Natural killer cell (primary cell): ENCODE results near the gene AIFM2. TPM values are rescaled to one million over a fixed set of nuclear protein-coding genes. Genes with fewer than 3 reads are reported as not detected.
A peak's percentile ranks its signal among the peaks of the same experiment; 100 is the strongest.

Experiments
- ATAC-seq, 3 donors: fragments of 150-1000 bp in 2 of 3; fragments of 200-7000 bp in 1 of 3; cut with Tn5 transposase; 1 replicate in 1 of 3; 2 replicates in 2 of 3; pipeline ENCODE4 v1.10.0; 2021; ENCODE audit warnings: mild to moderate bottlenecking in 2 of 3, moderate library complexity in 2 of 3
- DNase-seq, 2 donors: peaks; one replicate each; pipeline versions ENCODE4 v3.0.0 to v3.0.0-alpha.2; 2013 to 2021; ENCODE audit warnings: mixed read lengths in 1 of 2
- H3K27ac ChIP-seq: one replicate; pipeline ENCODE4 v1.5.1; 2013; ENCODE audit warnings: mild to moderate bottlenecking, low read length
- H3K27me3 ChIP-seq: one replicate; pipeline ENCODE4 v1.6.1; 2013; ENCODE audit warnings: low read length; ENCODE audit not compliant: control insufficient read depth, insufficient read depth
- H3K36me3 ChIP-seq: one replicate; pipeline ENCODE4 v1.6.1; 2013; ENCODE audit warnings: low read length; ENCODE audit not compliant: control insufficient read depth, insufficient read depth
- H3K4me1 ChIP-seq: one replicate; pipeline ENCODE4 v1.6.1; 2013; ENCODE audit warnings: low read length; ENCODE audit not compliant: control insufficient read depth, insufficient read depth
- H3K4me3 ChIP-seq: one replicate; pipeline ENCODE4 v1.5.1; 2013; ENCODE audit warnings: low read length
- H3K9me3 ChIP-seq: one replicate; pipeline ENCODE4 v1.6.1; 2013; ENCODE audit warnings: low read length; ENCODE audit not compliant: control insufficient read depth, insufficient read depth
- H3K27ac Mint-ChIP-seq, 2 donors: one replicate each; pipeline ENCODE4 v1.8.0; 2022; ENCODE audit warnings: mild to moderate bottlenecking in 2 of 2, mixed read lengths in 2 of 2, moderate library complexity in 1 of 2
- H3K27me3 Mint-ChIP-seq, 2 donors: one replicate each; pipeline ENCODE4 v1.8.0; 2022; ENCODE audit warnings: low read depth in 2 of 2, mixed read lengths in 2 of 2
- H3K36me3 Mint-ChIP-seq: one replicate; pipeline ENCODE4 v1.8.0; 2022; ENCODE audit warnings: mixed read lengths
- H3K4me1 Mint-ChIP-seq, 2 donors: one replicate each; pipeline ENCODE4 v1.8.0; 2022; ENCODE audit warnings: mixed read lengths in 2 of 2
- H3K4me3 Mint-ChIP-seq: one replicate; pipeline ENCODE4 v1.8.0; 2022; ENCODE audit warnings: mild to moderate bottlenecking, moderate library complexity, mixed read lengths
- H3K9me3 Mint-ChIP-seq, 2 donors: one replicate each; pipeline ENCODE4 v1.8.0; 2022; ENCODE audit warnings: mixed read lengths in 2 of 2
- WGBS: methylation state at CpG from one replicate; pipeline ENCODE4 v1.1.7; 2013; ENCODE audit warnings: missing lambda C conversion rate; ENCODE audit not compliant: insufficient coverage; 5-methylcytosine and 5-hydroxymethylcytosine counted together
- intact Hi-C: fragments of 100-400 bp; cut with micrococcal nuclease; formaldehyde crosslinking; loops from one replicate; pipeline ENCODE4 v1.14.2; 2022
- total RNA-seq, 4 donors: library from RNA; stranded (reverse); fragments of 120-200 nt in 1 of 4; gene quantifications; one replicate each; pipeline versions ENCODE4 v1.2.3 to v1.2.4, GENCODE V29; 2013 to 2022
- TF ChIP-seq, protein P1 (sequence below): fragments of 200-600 bp; IDR thresholded peaks from one replicate; pipeline ENCODE4 v1.8.0; 2022; ENCODE audit warnings: antibody characterized with exemption

The AIFM2 gene
- total RNA-seq, 3 donors from 2014 or later (not counting 1 experiment from before 2014, with no cell fraction given) = 3.7 to 4.2 (median 3.9) TPM

- Histone ChIP-seq H3K27me3 (no peaks in the 10 kb centered on the region), H3K36me3 (no peaks in the 10 kb centered on the region), H3K9me3 (no peaks in the 10 kb centered on the region), H3K4me3 (no peak overlapping the region), H3K27ac (no peak overlapping the region), H3K4me1 (peaks cover 9% of the 10 kb centered on the region)
- H3K27ac Mint-ChIP-seq = no peak overlapping the region
- DNase-seq = no peak
- 95% methylated on average over 15 of the region's 15 CpGs for WGBS
- peaks cover under 1 to 9% of the 10 kb centered on the region in 2 donors for H3K4me1 Mint-ChIP-seq
- H3K9me3 Mint-ChIP-seq = no peaks in the 10 kb centered on the region
- TF ChIP-seq, protein P1, sequence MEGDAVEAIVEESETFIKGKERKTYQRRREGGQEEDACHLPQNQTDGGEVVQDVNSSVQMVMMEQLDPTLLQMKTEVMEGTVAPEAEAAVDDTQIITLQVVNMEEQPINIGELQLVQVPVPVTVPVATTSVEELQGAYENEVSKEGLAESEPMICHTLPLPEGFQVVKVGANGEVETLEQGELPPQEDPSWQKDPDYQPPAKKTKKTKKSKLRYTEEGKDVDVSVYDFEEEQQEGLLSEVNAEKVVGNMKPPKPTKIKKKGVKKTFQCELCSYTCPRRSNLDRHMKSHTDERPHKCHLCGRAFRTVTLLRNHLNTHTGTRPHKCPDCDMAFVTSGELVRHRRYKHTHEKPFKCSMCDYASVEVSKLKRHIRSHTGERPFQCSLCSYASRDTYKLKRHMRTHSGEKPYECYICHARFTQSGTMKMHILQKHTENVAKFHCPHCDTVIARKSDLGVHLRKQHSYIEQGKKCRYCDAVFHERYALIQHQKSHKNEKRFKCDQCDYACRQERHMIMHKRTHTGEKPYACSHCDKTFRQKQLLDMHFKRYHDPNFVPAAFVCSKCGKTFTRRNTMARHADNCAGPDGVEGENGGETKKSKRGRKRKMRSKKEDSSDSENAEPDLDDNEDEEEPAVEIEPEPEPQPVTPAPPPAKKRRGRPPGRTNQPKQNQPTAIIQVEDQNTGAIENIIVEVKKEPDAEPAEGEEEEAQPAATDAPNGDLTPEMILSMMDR = no peak
- intact Hi-C loops = no loop called here
- H3K36me3 Mint-ChIP-seq = no peaks in the 10 kb centered on the region
- H3K4me3 Mint-ChIP-seq = no peak overlapping the region
- H3K27me3 Mint-ChIP-seq = no peaks in the 10 kb centered on the region
- ATAC-seq = no peak
Measured at GRCh38 chr10:70126700-70127395, 5.8 kb downstream of the AIFM2 start.

- intact Hi-C loops = no loop called here
- Histone ChIP-seq H3K4me3 (no peak overlapping the region), H3K36me3 (no peaks in the 10 kb centered on the region), H3K27ac (no peak overlapping the region), H3K4me1 (peaks cover 4% of the 10 kb centered on the region), H3K27me3 (no peaks in the 10 kb centered on the region), H3K9me3 (no peaks in the 10 kb centered on the region)
- H3K4me3 Mint-ChIP-seq = no peak overlapping the region
- H3K36me3 Mint-ChIP-seq = no peaks in the 10 kb centered on the region
- DNase-seq (no peak), ATAC-seq (peak in 1 of 3 donors; percentile 25)
- 27% methylated on average over 5 of the region's 5 CpGs for WGBS
- no peaks in the 10 kb centered on the region for H3K27me3 Mint-ChIP-seq
- peaks cover 0 to 4% of the 10 kb centered on the region in 2 donors for H3K4me1 Mint-ChIP-seq
- H3K27ac Mint-ChIP-seq = peak overlapping the region in 1 of 2 donors; percentile 22
- H3K9me3 Mint-ChIP-seq = no peaks in the 10 kb centered on the region
- TF ChIP-seq, protein P1 = no peak
Measured at GRCh38 chr10:70125918-70126552, 6.6 kb downstream of the AIFM2 start.

GRCh38 chr10:70124918-70125317 lies 7.7 kb downstream of the AIFM2 start:
- Mint-ChIP-seq H3K27me3 (no peaks in the 10 kb centered on the region), H3K27ac (no peak overlapping the region), H3K4me1 (peaks cover 0 to 4% of the 10 kb centered on the region in 2 donors), H3K4me3 (no peak overlapping the region), H3K36me3 (no peaks in the 10 kb centered on the region), H3K9me3 (no peaks in the 10 kb centered on the region)
- Histone ChIP-seq H3K4me1 (peaks cover 4% of the 10 kb centered on the region), H3K36me3 (no peaks in the 10 kb centered on the region), H3K9me3 (no peaks in the 10 kb centered on the region), H3K4me3 (no peak overlapping the region), H3K27me3 (no peaks in the 10 kb centered on the region), H3K27ac (no peak overlapping the region)
- DNase-seq (no peak), ATAC-seq (no peak)
- TF ChIP-seq, protein P1 = no peak
- 99% methylated on average over 3 of the region's 3 CpGs for WGBS
- intact Hi-C loops = no loop called here
